Testis (tissue), 2 donors: ENCODE results near the gene FSTL1.

Experiments
- POLR2A ChIP-seq: fragments of 450-650 bp; IDR thresholded peaks from one replicate; pipeline ENCODE4 v1.6.1; 2017; ENCODE audit warnings: antibody characterized with exemption, mild to moderate bottlenecking, moderate library complexity
- TF ChIP-seq, protein P1 (sequence below), 3 experiments: fragments of 450-650 bp in 2 of 3; fragments of 200-600 bp in 1 of 3; sonication (generic) in 1 of 3; IDR thresholded peaks; one replicate each; pipeline ENCODE4 v1.5.1; 2016 to 2019; ENCODE audit warnings: antibody characterized with exemption in 3 of 3, mild to moderate bottlenecking in 2 of 3, moderate library complexity in 1 of 3

DNA sequence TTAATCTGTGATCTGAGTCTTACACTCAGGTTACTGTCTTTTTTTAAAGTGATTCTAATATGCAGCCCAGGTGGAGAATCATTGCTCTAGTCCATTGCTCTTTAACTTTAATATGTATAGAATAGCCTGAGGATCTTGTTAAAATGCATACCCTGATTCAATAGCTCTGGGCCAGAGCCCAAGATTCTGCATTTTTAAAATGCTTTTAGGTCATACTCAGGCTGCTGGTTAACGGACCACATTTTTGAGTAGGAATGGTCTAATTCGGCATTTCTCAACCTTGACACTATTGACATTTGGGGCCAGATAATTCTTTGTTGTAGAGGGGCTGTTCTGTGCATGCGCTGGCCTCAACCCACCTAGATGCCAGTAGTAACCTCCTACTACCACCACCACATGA, 20.9 kb upstream of the FSTL1 start:
- TF ChIP-seq, protein P1, sequence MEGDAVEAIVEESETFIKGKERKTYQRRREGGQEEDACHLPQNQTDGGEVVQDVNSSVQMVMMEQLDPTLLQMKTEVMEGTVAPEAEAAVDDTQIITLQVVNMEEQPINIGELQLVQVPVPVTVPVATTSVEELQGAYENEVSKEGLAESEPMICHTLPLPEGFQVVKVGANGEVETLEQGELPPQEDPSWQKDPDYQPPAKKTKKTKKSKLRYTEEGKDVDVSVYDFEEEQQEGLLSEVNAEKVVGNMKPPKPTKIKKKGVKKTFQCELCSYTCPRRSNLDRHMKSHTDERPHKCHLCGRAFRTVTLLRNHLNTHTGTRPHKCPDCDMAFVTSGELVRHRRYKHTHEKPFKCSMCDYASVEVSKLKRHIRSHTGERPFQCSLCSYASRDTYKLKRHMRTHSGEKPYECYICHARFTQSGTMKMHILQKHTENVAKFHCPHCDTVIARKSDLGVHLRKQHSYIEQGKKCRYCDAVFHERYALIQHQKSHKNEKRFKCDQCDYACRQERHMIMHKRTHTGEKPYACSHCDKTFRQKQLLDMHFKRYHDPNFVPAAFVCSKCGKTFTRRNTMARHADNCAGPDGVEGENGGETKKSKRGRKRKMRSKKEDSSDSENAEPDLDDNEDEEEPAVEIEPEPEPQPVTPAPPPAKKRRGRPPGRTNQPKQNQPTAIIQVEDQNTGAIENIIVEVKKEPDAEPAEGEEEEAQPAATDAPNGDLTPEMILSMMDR (IDR thresholded peaks at IDR 0.05), result no peak
- no peak for TF ChIP-seq POLR2A
